ENCODE measurements around the gene SHC2.

DNA sequence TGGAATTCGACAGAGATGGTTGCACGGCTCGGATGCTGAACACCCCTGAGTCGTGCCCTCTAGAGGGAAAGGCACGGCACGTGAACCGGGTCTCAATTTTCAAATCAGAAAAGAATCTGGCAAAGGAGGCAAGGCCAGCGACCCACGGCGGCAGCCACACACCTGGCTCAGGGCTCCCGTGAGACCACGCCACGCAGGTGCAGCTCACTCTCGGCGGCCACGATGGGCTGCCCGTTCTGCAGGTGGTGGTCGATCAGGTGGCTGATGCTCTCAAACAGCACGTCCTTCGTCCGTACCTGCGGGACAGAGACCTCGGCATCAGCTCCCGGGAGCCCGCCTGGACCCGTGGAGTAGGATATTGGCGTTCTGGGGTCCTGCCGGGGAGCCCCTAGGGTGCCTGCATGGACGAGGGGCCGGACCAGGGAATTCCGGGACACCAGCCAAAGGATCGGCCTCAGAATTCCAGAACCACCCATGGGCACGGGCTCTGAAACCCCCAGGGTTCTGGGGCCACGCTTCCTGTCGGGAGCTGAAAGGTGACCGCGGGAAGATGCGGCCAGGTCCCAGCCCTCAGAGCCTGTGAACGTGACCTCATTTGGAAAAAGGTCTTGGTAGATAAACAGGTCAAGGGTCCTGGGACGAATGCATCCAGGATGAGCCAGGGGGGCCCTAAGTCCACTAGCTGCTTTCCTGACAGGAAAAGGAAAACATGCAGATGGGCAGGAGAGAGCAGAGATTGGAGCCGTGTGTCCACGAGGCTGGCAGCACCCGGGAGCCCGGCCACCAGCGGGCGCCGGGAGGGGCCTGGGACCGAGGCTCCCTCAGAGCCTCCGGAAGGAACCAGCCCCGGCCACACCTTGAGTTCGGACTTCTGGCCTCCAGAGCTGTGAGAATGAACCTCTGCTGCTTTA is 41.8 kb downstream of the SHC2 start:
- no peak for TF ChIP-seq TAF1 (IDR thresholded peaks at IDR 0.05; ENCODE audit: low read depth, low read length)
- TF ChIP-seq POLR2AphosphoS5 (IDR thresholded peaks at IDR 0.05; ENCODE audit: low read depth, low read length): no peak
- TF ChIP-seq POLR2A (IDR thresholded peaks at IDR 0.05; ENCODE audit: low read depth, low read length): no peak
- no peak for TF ChIP-seq SPI1 (IDR thresholded peaks at IDR 0.05; ENCODE audit: low read depth, low read length)
- no peak for TF ChIP-seq PAX5 (IDR thresholded peaks at IDR 0.05; ENCODE audit: insufficient read depth, low read length, severe bottlenecking)
- TF ChIP-seq POU2F2 (IDR thresholded peaks at IDR 0.05; ENCODE audit: low read depth, low read length): no peak

Measured in GM12891 (cell line).